HepG2 (cell line): ENCODE results near the gene KCNAB1. TPM values are rescaled to one million over a fixed set of nuclear protein-coding genes. Genes with fewer than 3 reads are reported as not detected.

Experiments used
- BCL6 ChIP-seq: IDR thresholded peaks from 2 replicates; pipeline ENCODE4 v1.6.1; 2016; ENCODE audit warnings: missing genetic modification reagents, missing compliant biosample characterization
- FOXA3 ChIP-seq: IDR thresholded peaks from 2 replicates; pipeline ENCODE4 v1.6.1; 2016; ENCODE audit warnings: missing genetic modification reagents, missing compliant biosample characterization
- GTF3A ChIP-seq: sonication (generic); formaldehyde crosslinking; conservative IDR thresholded peaks from 2 replicates; pipeline ENCODE4 v1.4.0; 2020; ENCODE audit warnings: mild to moderate bottlenecking, missing genetic modification reagents
- KDM2A ChIP-seq: sonication (generic); formaldehyde crosslinking; IDR thresholded peaks from 2 replicates; pipeline ENCODE4 v1.4.0; 2020; ENCODE audit warnings: low read depth, missing genetic modification reagents, borderline replicate concordance
- KLF13 ChIP-seq: sonication (generic); formaldehyde crosslinking; IDR thresholded peaks from 2 replicates; pipeline ENCODE4 v1.4.0; 2020; ENCODE audit warnings: mild to moderate bottlenecking, missing genetic modification reagents
- KLF6 ChIP-seq: IDR thresholded peaks from 2 replicates; pipeline ENCODE4 v1.8.0; 2016; ENCODE audit warnings: missing biosample characterization, missing genetic modification reagents
- NFE2 ChIP-seq: sonication (generic); formaldehyde crosslinking; IDR thresholded peaks from 2 replicates; pipeline ENCODE4 v1.4.0; 2020; ENCODE audit warnings: missing genetic modification reagents
- NR2F2 ChIP-seq: IDR thresholded peaks from 2 replicates; pipeline ENCODE4 v1.6.1; 2012; ENCODE audit warnings: low read depth, inconsistent platforms, borderline replicate concordance
- SMAD3 ChIP-seq: sonication (generic); formaldehyde crosslinking; IDR thresholded peaks from 2 replicates; pipeline ENCODE4 v1.4.0; 2020; ENCODE audit warnings: missing genetic modification reagents
- SMYD3 ChIP-seq: sonication (generic); formaldehyde crosslinking; IDR thresholded peaks from 2 replicates; pipeline ENCODE4 v1.8.1; 2023; ENCODE audit warnings: mild to moderate bottlenecking, missing genetic modification reagents
- TBX3 ChIP-seq: fragments of 450-650 bp; IDR thresholded peaks from 2 replicates; pipeline ENCODE4 v1.6.1; 2017; ENCODE audit warnings: antibody characterized with exemption, mild to moderate bottlenecking, inconsistent platforms, borderline replicate concordance
- YEATS4 ChIP-seq: sonication (generic); formaldehyde crosslinking; IDR thresholded peaks from 2 replicates; pipeline ENCODE4 v1.4.0; 2020; ENCODE audit warnings: missing genetic modification reagents, borderline replicate concordance
- ZFP36L1 ChIP-seq: sonication (generic); formaldehyde crosslinking; IDR thresholded peaks from 2 replicates; pipeline ENCODE4 v1.8.0; 2022; ENCODE audit warnings: mild to moderate bottlenecking, missing genetic modification reagents, moderate library complexity
- ZNF33B ChIP-seq: sonication (generic); formaldehyde crosslinking; IDR thresholded peaks from 2 replicates; pipeline ENCODE4 v1.5.1; 2020; ENCODE audit warnings: mild to moderate bottlenecking, missing genetic modification reagents
- ZNF501 ChIP-seq: sonication (generic); formaldehyde crosslinking; IDR thresholded peaks from 2 replicates; pipeline ENCODE4 v1.5.1; 2020; ENCODE audit warnings: mild to moderate bottlenecking, moderate library complexity, missing genetic modification reagents
- polyA plus RNA-seq, 8 experiments: library from polyadenylated mRNA; depleted of rRNA in 3 of 8; stranded (reverse) in 7 of 8; unstranded in 1 of 8; fragments of >200 nt; fragmentation: Illumina TruSeq in 4 of 8; extraction: Trizol in 4 of 8; gene quantifications; 2 replicates each; pipeline versions ENCODE4 v1.2.1 to v1.2.3, GENCODE V29; 2011 to 2016; ENCODE audit warnings: low read depth in 4 of 8, missing spikeins in 1 of 8, mixed read lengths in 1 of 8; ENCODE audit not compliant: insufficient read depth in 1 of 8
- total RNA-seq, 5 experiments: library from RNA; depleted of rRNA; stranded (reverse); fragments of >200 nt; fragmentation: Illumina TruSeq; extraction: Trizol; gene quantifications; 2 replicates each; pipeline ENCODE4 v1.2.3, GENCODE V29; 2016; ENCODE audit warnings: low read depth in 1 of 5
- TF ChIP-seq, protein P1 (sequence below): sonication (generic); formaldehyde crosslinking; IDR thresholded peaks from 2 replicates; pipeline ENCODE4 v1.8.0; 2023; ENCODE audit warnings: mild to moderate bottlenecking, missing genetic modification reagents
- TF ChIP-seq, protein P2 (sequence below), 2 experiments: sonication (generic) in 1 of 2; formaldehyde crosslinking in 1 of 2; IDR thresholded peaks; 2 replicates each; pipeline versions ENCODE4 v1.4.0 to v1.6.1; 2016 to 2020; ENCODE audit warnings: borderline replicate concordance in 1 of 2, low read depth in 1 of 2, mild to moderate bottlenecking in 1 of 2, missing genetic modification reagents in 1 of 2
- TF ChIP-seq, protein P3 (sequence below): sonication (generic); formaldehyde crosslinking; IDR thresholded peaks from 2 replicates; pipeline ENCODE4 v1.8.1; 2022; ENCODE audit warnings: low read depth, mild to moderate bottlenecking, missing genetic modification reagents
- TF ChIP-seq, protein P4 (sequence below): sonication (generic); formaldehyde crosslinking; IDR thresholded peaks from 2 replicates; pipeline ENCODE4 v1.4.0; 2020; ENCODE audit warnings: missing genetic modification reagents
- TF ChIP-seq, protein P5 (sequence below): sonication (generic); formaldehyde crosslinking; IDR thresholded peaks from 2 replicates; pipeline ENCODE4 v1.4.0; 2020; ENCODE audit warnings: missing genetic modification reagents

Gene KCNAB1
- total and polyA plus RNA-seq, 2 of the 13 experiments (the other 11 are each of a cell fraction or from before 2014, with no cell fraction given), result not detected

DNA sequence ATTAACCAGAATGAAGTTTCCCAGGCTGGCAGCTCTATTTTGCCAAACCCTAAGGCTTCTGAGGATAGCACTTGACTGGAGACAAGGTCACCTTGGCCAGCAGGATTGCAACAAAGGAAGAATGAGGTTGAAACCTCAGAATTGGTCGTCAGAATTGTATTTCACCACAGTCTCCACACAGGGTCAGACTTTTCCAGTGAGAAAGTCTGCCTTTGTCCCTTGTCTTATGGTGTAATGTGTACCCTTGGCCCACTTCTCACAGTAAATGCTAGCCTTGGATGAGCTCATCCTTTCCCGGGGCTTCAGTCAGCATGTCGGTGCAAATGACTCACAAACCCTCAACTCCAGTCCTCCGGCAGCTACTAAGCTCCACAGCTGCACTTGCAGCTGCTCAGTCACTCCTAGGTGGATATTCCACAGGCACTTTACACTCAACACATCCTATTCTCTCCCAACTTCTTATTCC is 414.8 kb downstream of the KCNAB1 start (continued):
- TF ChIP-seq, protein P1, sequence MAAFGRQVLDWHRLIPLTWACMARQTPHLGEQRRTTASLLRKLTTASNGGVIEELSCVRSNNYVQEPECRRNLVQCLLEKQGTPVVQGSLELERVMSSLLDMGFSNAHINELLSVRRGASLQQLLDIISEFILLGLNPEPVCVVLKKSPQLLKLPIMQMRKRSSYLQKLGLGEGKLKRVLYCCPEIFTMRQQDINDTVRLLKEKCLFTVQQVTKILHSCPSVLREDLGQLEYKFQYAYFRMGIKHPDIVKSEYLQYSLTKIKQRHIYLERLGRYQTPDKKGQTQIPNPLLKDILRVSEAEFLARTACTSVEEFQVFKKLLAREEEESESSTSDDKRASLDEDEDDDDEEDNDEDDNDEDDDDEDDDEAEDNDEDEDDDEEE (CRISPR knock-in tag), result peak; percentile 42; the same call in 1 of the 2 replicates
- TF ChIP-seq YEATS4 (CRISPR knock-in tag) (0 out of 2 replicates have a peak, but pooled peaks have one; percentile 26), KLF6 (peak; percentile 46; the same call in 1 of the 2 replicates), NFE2 (CRISPR knock-in tag) (no peak), TBX3 (no peak), ZNF33B (no peak), SMYD3 (CRISPR knock-in tag) (no peak), FOXA3 (CRISPR knock-in tag) (peak; percentile 77), GTF3A (CRISPR knock-in tag) (no peak), ZFP36L1 (CRISPR knock-in tag) (peak; percentile 47; the same call in 1 of the 2 replicates), BCL6 (CRISPR knock-in tag) (peak; percentile 75), ZNF501 (CRISPR knock-in tag) (peak; percentile 43; the same call in 1 of the 2 replicates), SMAD3 (CRISPR knock-in tag) (0 out of 2 replicates have a peak, but pooled peaks have one; percentile 45), KDM2A (peak; percentile 65), KLF13 (CRISPR knock-in tag) (no peak), NR2F2 (peak; percentile 38; the same call in 1 of the 2 replicates)
- TF ChIP-seq, protein P2, sequence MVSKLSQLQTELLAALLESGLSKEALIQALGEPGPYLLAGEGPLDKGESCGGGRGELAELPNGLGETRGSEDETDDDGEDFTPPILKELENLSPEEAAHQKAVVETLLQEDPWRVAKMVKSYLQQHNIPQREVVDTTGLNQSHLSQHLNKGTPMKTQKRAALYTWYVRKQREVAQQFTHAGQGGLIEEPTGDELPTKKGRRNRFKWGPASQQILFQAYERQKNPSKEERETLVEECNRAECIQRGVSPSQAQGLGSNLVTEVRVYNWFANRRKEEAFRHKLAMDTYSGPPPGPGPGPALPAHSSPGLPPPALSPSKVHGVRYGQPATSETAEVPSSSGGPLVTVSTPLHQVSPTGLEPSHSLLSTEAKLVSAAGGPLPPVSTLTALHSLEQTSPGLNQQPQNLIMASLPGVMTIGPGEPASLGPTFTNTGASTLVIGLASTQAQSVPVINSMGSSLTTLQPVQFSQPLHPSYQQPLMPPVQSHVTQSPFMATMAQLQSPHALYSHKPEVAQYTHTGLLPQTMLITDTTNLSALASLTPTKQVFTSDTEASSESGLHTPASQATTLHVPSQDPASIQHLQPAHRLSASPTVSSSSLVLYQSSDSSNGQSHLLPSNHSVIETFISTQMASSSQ (IDR thresholded peaks at IDR 0.05; ENCODE audit: low read depth), result peak; percentile 67; the same call in 1 of the 2 replicates
- TF ChIP-seq, protein P2 (CRISPR knock-in tag; IDR thresholded peaks at IDR 0.05; ENCODE audit: borderline replicate concordance), result peak; percentile 41; the same call in 1 of the 2 replicates
- TF ChIP-seq, protein P3, sequence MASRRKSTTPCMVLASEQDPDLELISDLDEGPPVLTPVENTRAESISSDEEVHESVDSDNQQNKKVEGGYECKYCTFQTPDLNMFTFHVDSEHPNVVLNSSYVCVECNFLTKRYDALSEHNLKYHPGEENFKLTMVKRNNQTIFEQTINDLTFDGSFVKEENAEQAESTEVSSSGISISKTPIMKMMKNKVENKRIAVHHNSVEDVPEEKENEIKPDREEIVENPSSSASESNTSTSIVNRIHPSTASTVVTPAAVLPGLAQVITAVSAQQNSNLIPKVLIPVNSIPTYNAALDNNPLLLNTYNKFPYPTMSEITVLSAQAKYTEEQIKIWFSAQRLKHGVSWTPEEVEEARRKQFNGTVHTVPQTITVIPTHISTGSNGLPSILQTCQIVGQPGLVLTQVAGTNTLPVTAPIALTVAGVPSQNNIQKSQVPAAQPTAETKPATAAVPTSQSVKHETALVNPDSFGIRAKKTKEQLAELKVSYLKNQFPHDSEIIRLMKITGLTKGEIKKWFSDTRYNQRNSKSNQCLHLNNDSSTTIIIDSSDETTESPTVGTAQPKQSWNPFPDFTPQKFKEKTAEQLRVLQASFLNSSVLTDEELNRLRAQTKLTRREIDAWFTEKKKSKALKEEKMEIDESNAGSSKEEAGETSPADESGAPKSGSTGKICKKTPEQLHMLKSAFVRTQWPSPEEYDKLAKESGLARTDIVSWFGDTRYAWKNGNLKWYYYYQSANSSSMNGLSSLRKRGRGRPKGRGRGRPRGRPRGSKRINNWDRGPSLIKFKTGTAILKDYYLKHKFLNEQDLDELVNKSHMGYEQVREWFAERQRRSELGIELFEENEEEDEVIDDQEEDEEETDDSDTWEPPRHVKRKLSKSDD (CRISPR knock-in tag), result 0 out of 2 replicates have a peak, but pooled peaks have one; percentile 33
- TF ChIP-seq, protein P4, sequence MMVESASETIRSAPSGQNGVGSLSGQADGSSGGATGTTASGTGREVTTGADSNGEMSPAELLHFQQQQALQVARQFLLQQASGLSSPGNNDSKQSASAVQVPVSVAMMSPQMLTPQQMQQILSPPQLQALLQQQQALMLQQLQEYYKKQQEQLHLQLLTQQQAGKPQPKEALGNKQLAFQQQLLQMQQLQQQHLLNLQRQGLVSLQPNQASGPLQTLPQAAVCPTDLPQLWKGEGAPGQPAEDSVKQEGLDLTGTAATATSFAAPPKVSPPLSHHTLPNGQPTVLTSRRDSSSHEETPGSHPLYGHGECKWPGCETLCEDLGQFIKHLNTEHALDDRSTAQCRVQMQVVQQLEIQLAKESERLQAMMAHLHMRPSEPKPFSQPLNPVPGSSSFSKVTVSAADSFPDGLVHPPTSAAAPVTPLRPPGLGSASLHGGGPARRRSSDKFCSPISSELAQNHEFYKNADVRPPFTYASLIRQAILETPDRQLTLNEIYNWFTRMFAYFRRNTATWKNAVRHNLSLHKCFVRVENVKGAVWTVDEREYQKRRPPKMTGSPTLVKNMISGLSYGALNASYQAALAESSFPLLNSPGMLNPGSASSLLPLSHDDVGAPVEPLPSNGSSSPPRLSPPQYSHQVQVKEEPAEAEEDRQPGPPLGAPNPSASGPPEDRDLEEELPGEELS (CRISPR knock-in tag), result 0 out of 2 replicates have a peak, but pooled peaks have one; percentile 16
- TF ChIP-seq, protein P5, sequence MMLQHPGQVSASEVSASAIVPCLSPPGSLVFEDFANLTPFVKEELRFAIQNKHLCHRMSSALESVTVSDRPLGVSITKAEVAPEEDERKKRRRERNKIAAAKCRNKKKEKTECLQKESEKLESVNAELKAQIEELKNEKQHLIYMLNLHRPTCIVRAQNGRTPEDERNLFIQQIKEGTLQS (CRISPR knock-in tag), result peak; percentile 90
